ENCODE results near the gene FBXW11. TPM values are rescaled to one million over a fixed set of nuclear protein-coding genes. Genes with fewer than 3 reads are reported as not detected.

Gene FBXW11
- total RNA-seq: 10 to 100 TPM; 60.3 to 81.5 (median 64.0) TPM

- Histone ChIP-seq H3K9me3 (no peaks in the 10 kb centered on the region), H3K4me3 (peak within 1 kb of the TSS; percentile 72 to 91 (median 89)), H3K27ac (peak within 1 kb of the TSS; percentile 97 to 98), H3K27me3 (no peaks in the 10 kb centered on the region), H3K4me1 (peaks cover 0 to 3% of the 10 kb centered on the region in 2 donors), H3K36me3 (no peaks in the 10 kb centered on the region)
- TF ChIP-seq POLR2AphosphoS5 (IDR thresholded peaks at IDR 0.05): peak; percentile 79 to 90 (median 82)
- no peak for TF ChIP-seq CTCF (IDR thresholded peaks at IDR 0.05)
- peak; percentile 64 for TF ChIP-seq POLR2A (IDR thresholded peaks at IDR 0.05)
- peak; percentile 90 to 94 for DNase-seq (ENCODE audit: low spot score in 2 of 2)
- intact Hi-C loops (cut with DNase I; ENCODE audit: low total_unique reads): no loop called here
Observed at GRCh38 chr5:172006321-172007174, at the start of gene FBXW11. FBXW11 (minus strand) TSS chr5:172006638; CDS start chr5:172006502, 136 bp downstream.

GRCh38 chr5:172055996-172056395 is 49.6 kb upstream of the FBXW11 start:
- intact Hi-C loops (cut with DNase I; ENCODE audit: low total_unique reads): no loop called here
- TF ChIP-seq POLR2AphosphoS5 (IDR thresholded peaks at IDR 0.05): no peak
- no peak for TF ChIP-seq CTCF (IDR thresholded peaks at IDR 0.05)
- no peak for TF ChIP-seq POLR2A (IDR thresholded peaks at IDR 0.05)
- H3K36me3 ChIP-seq: no peaks in the 10 kb centered on the region

DNA sequence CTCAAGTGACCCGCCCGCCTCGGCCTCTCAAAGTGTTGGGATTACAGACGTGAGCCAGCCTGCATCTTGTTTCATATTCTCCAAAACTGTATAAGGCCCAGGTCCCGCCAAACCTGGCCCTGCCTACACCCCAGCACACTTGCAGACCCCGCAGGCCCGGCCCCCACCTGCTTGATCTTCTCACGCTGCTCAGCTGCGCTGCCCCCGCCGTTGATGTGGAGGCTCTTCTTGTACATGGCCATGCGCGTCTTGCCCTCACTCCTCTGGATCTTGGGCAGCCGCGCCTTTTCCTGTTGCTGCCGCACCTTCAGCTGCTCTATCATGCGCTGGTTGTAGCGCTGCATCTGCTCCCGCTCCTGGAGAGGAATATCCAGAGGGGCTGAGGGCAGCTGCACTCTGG is 49.0 kb upstream of the FBXW11 start:
- H3K4me3 ChIP-seq: no peak overlapping the region
- H3K4me1 ChIP-seq: no peaks in the 10 kb centered on the region
- intact Hi-C loops (cut with DNase I; ENCODE audit: low total_unique reads): no loop called here
- H3K27ac ChIP-seq: no peak overlapping the region
- H3K9me3 ChIP-seq: no peaks in the 10 kb centered on the region
- no peaks in the 10 kb centered on the region for H3K36me3 ChIP-seq
- TF ChIP-seq POLR2AphosphoS5 (IDR thresholded peaks at IDR 0.05) (no peak), CTCF (IDR thresholded peaks at IDR 0.05) (no peak), POLR2A (IDR thresholded peaks at IDR 0.05) (no peak)
- no peaks in the 10 kb centered on the region for H3K27me3 ChIP-seq
- no peak for DNase-seq (ENCODE audit: low spot score in 2 of 2)

More at GRCh38 chr5:172055996-172056395, 49.6 kb upstream of the FBXW11 start:
- H3K9me3 ChIP-seq: no peaks in the 10 kb centered on the region
- no peaks in the 10 kb centered on the region for H3K27me3 ChIP-seq
- H3K27ac ChIP-seq: no peak overlapping the region
- no peak for DNase-seq (ENCODE audit: low spot score in 2 of 2)
- no peaks in the 10 kb centered on the region for H3K4me1 ChIP-seq
- H3K4me3 ChIP-seq: no peak overlapping the region

- no peak for DNase-seq (ENCODE audit: low spot score in 2 of 2)
- intact Hi-C loops (cut with DNase I; ENCODE audit: low total_unique reads): no loop called here
- no peak overlapping the region for H3K27ac ChIP-seq
- no peaks in the 10 kb centered on the region for H3K9me3 ChIP-seq
- no peaks in the 10 kb centered on the region for H3K36me3 ChIP-seq
- TF ChIP-seq CTCF (IDR thresholded peaks at IDR 0.05): no peak
- no peak for TF ChIP-seq POLR2A (IDR thresholded peaks at IDR 0.05)
- no peak for TF ChIP-seq POLR2AphosphoS5 (IDR thresholded peaks at IDR 0.05)
- H3K27me3 ChIP-seq: no peaks in the 10 kb centered on the region
- H3K4me1 ChIP-seq: no peaks in the 10 kb centered on the region
- H3K4me3 ChIP-seq: no peak overlapping the region
Observed at GRCh38 chr5:172054611-172055153, 48.2 kb upstream of the FBXW11 start.
